SH-SY5Y (cell line): ENCODE measurements around the gene ENPP1.

Experiments
- GATA2 ChIP-seq: IDR thresholded peaks from 2 replicates; pipeline ENCODE4 v1.6.1; 2011; ENCODE audit warnings: mild to moderate bottlenecking, low read depth, low read length
- GATA3 ChIP-seq: IDR thresholded peaks from 2 replicates; pipeline ENCODE4 v1.6.1; 2011; ENCODE audit warnings: low read depth, mild to moderate bottlenecking, low read length, moderate library complexity

- TF ChIP-seq GATA3 (no peak), GATA2 (no peak)
Measured at GRCh38 chr6:131914234-131914633, 106.4 kb downstream of the ENPP1 start.
